Activated naive CD8-positive, alpha-beta T cell treated with anti-CD3 and anti-CD28 coated beads, Interleukin-2, amount 10 ng/mL, durations not matched to agents 7 days and 5 days (primary cell): ENCODE results near the gene FCGBP. TPM values are rescaled to one million over a fixed set of nuclear protein-coding genes. Genes with fewer than 3 reads are reported as not detected.

Experiments used
- ATAC-seq: fragments of 150-1000 bp; cut with Tn5 transposase; one replicate; pipeline ENCODE4 v1.10.0; 2021; ENCODE audit warnings: low read depth, moderate library complexity
- POLR2A ChIA-PET: fragments of 350-600 bp; sonication (Branson Sonifier 250); formaldehyde crosslinking; loops from one replicate; lab custom pipeline; 2021; ENCODE audit warnings: antibody characterized with exemption; lab: Charles Lee
- DNase-seq: peaks from one replicate; pipeline ENCODE4 v3.0.0; 2021
- H3K27ac Mint-ChIP-seq: one replicate; pipeline ENCODE4 v1.8.0; 2022; ENCODE audit warnings: mild to moderate bottlenecking, mixed read lengths
- H3K27me3 Mint-ChIP-seq: one replicate; pipeline ENCODE4 v1.8.0; 2022; ENCODE audit warnings: mild to moderate bottlenecking, moderate library complexity, mixed read lengths
- H3K36me3 Mint-ChIP-seq: one replicate; pipeline ENCODE4 v1.8.0; 2021; ENCODE audit warnings: mild to moderate bottlenecking, mixed read lengths
- H3K4me1 Mint-ChIP-seq: one replicate; pipeline ENCODE4 v1.8.0; 2021; ENCODE audit warnings: mixed read lengths
- H3K4me3 Mint-ChIP-seq: one replicate; pipeline ENCODE4 v1.8.0; 2022; ENCODE audit warnings: mild to moderate bottlenecking, moderate library complexity, mixed read lengths
- H3K9me3 Mint-ChIP-seq: one replicate; pipeline ENCODE4 v1.8.0; 2021; ENCODE audit warnings: mixed read lengths
- total RNA-seq, 2 experiments: library from RNA; stranded (reverse); gene quantifications; one replicate each; pipeline ENCODE4 v1.2.3, GENCODE V29; 2021

The FCGBP gene
- total RNA-seq, 2 experiments from 2014 or later: 13.1 to 14.0 TPM

GRCh38 chr19:39941151-39941550 is 6.7 kb upstream of the FCGBP start:
- H3K27ac Mint-ChIP-seq: peak overlapping the region; percentile 86
- H3K4me1 Mint-ChIP-seq: peaks cover 54% of the 10 kb centered on the region
- ATAC-seq: no peak
- H3K9me3 Mint-ChIP-seq: peaks cover 16% of the 10 kb centered on the region
- POLR2A ChIA-PET: interaction anchor here (1.1 to 6.3 kb wide), 4 partner anchors 11 to 29 kb away, joined by 3 to 80 read pairs (median 10); partner anchors contain the start of gene PSMC4
- H3K4me3 Mint-ChIP-seq: peak overlapping the region; percentile 76
- peak; percentile 47 for DNase-seq
- no peaks in the 10 kb centered on the region for H3K27me3 Mint-ChIP-seq
- peaks cover 26% of the 10 kb centered on the region for H3K36me3 Mint-ChIP-seq

DNA sequence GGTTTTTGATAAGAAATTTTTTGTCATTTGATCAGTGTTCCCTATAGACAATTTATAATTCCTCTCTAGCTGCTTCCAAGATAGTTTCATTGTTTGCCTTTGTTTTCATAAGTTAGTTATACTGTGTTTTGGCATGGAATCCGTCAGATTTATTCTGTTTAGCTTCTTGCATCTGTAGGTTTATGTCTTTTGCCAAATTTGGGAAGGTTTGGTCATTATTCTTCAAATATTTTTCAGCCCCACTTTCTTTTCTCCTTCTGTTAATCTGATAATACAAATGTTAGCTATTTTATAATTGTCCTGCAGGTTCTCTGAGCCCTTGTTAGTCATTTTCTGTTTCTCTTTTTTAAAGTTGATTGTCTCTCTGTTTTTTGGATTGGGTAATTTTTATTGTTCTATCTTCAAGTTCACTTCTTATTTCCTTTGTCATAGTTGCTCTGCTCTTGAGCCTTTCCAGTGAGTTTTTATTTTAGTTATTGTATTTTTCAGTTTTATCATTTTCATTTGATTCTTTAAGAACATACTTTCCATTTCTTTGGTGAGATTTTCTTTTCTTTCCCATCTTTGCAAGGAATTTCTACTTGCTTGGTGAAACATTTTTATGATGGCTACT is 5.9 kb upstream of the FCGBP start:
- Mint-ChIP-seq H3K9me3 (peaks cover 16% of the 10 kb centered on the region), H3K4me3 (peak overlapping the region; percentile 76), H3K27ac (peak overlapping the region; percentile 86), H3K4me1 (peaks cover 60% of the 10 kb centered on the region), H3K36me3 (peaks cover 26% of the 10 kb centered on the region), H3K27me3 (no peaks in the 10 kb centered on the region)
- DNase-seq (no peak), ATAC-seq (no peak)
- POLR2A ChIA-PET: interaction anchor here (0.7 to 6.3 kb wide), 3 partner anchors 18 to 408 kb away, joined by 3 to 80 read pairs (median 5); partner anchors contain the start of genes EID2B and PSMC4

DNA sequence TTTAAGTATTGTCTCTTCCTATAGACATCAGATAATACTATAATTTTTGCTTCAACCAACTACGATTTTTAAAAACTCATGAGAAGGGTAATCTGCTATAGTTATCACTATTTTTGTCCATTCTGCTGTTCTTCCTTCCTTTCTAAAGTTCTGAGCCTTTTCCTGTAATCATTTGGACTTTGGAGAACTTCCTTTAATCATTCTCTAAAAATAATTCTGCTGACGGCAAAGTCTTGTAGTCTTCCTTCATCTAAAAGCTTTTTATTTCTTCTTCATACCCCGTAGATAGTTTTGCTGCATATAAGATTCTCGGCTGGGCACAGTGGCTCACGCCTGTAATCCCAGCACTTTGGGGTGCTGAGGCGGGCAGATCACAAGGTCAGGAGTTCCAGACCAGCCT is 5.1 kb upstream of the FCGBP start:
- H3K36me3 Mint-ChIP-seq: peaks cover 25% of the 10 kb centered on the region
- DNase-seq (no peak), ATAC-seq (no peak)
- POLR2A ChIA-PET: interaction anchor here (6.3 kb wide), 1 partner anchor 31 kb away, joined by 80 read pairs; the partner anchor contains the start of gene PSMC4
- peaks cover 16% of the 10 kb centered on the region for H3K9me3 Mint-ChIP-seq
- H3K27ac Mint-ChIP-seq: no peak overlapping the region
- no peak overlapping the region for H3K4me3 Mint-ChIP-seq
- H3K27me3 Mint-ChIP-seq: no peaks in the 10 kb centered on the region
- peaks cover 63% of the 10 kb centered on the region for H3K4me1 Mint-ChIP-seq

DNA sequence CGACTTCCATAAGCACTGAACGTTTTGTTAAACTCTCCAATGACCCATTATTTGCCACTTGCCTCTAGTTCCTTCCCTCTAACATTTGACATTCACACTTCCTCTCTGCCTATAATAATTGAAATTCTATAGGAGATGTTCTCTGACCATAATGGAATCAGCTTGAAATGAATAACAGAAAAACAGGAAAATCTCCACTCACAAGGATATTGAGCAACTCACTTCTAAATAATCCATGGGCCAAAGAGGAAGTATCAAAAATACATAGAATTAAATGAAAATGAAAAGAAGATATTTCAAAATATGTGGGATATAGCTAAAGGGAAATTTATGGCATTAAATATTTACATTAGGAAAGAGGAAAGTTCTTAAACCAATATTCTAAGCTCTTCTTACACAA is 3.4 kb upstream of the FCGBP start:
- DNase-seq (no peak), ATAC-seq (no peak)
- POLR2A ChIA-PET: interaction anchor here (0.9 to 3.1 kb wide), 3 partner anchors 9 to 32 kb away, joined by 3 to 24 read pairs (median 7); partner anchors contain the start of gene PSMC4
- H3K27me3 Mint-ChIP-seq: no peaks in the 10 kb centered on the region
- peaks cover 16% of the 10 kb centered on the region for H3K9me3 Mint-ChIP-seq
- peaks cover 20% of the 10 kb centered on the region for H3K36me3 Mint-ChIP-seq
- H3K4me3 Mint-ChIP-seq: no peak overlapping the region
- H3K27ac Mint-ChIP-seq: peak overlapping the region; percentile 54
- peaks cover 56% of the 10 kb centered on the region for H3K4me1 Mint-ChIP-seq

DNA sequence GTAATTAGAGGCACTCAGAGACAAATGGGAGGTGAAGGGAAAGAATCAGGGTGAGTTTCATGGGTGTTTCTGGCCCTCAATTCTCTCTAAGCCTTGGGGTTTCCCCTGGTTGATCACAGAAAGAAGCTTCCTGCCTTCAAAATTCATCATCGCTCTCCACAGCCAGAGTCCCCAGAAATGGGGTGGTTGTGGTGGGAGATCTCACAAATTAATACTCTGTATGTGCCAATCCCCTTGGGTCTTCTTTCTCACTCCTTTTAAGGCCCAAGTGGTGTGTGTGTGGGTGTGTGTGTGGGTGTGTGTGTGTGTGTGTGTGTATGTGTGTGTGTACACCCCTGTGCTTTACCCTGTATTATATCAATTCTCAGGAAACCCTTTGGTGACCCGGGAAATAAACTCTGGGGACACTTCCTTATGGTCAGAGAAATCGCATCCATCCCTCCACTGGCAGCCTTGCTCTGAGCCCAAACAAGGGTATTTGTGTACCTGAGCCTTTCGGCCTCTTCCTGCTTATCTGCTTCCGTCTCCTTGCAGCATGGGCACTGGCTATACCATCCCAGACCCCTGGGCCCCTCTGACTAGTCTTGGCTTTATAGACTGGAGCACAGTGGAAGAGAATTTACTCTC is 2.8 kb upstream of the FCGBP start:
- Mint-ChIP-seq H3K27ac (peak overlapping the region; percentile 82), H3K36me3 (peaks cover 20% of the 10 kb centered on the region), H3K9me3 (peaks cover 16% of the 10 kb centered on the region), H3K4me1 (peaks cover 52% of the 10 kb centered on the region), H3K27me3 (no peaks in the 10 kb centered on the region), H3K4me3 (peak overlapping the region; percentile 34)
- POLR2A ChIA-PET: interaction anchor here (0.9 to 3.1 kb wide), 3 partner anchors 9 to 33 kb away, joined by 3 to 24 read pairs (median 7); partner anchors contain the start of gene PSMC4
- DNase-seq: peak; percentile 46
- ATAC-seq: peak; percentile 66

GRCh38 chr19:39936622-39937021 is 2.2 kb upstream of the FCGBP start:
- Mint-ChIP-seq H3K9me3 (peaks cover 16% of the 10 kb centered on the region), H3K27ac (peak overlapping the region; percentile 82), H3K4me3 (peak overlapping the region; percentile 34), H3K4me1 (peaks cover 48% of the 10 kb centered on the region), H3K36me3 (peaks cover 20% of the 10 kb centered on the region), H3K27me3 (no peaks in the 10 kb centered on the region)
- ATAC-seq (no peak), DNase-seq (no peak)
- POLR2A ChIA-PET: interaction anchor here (3.1 kb wide), 1 partner anchor 33 kb away, joined by 24 read pairs; the partner anchor contains the start of gene PSMC4

DNA sequence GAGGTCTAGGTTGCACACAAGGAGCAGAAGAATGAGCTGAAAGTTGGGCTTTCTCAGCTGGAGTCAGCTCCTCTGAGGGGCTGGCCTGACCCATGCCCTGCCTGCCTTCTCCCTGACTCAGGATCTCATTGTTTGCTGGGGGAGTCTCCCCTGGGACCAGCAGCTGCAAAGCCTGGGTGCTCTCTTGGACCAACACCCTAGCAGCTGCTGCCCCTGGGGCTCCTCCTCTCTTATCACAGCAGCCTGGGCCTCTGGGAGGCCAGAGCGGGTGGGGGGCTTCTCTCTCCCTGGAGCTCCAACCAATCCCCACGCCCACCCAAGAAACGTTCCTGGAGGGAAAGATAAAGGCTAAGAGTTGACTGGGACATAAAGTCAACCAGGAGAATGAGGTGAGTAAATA is 1.6 kb upstream of the FCGBP start:
- Mint-ChIP-seq H3K9me3 (peaks cover 16% of the 10 kb centered on the region), H3K27me3 (no peaks in the 10 kb centered on the region), H3K4me1 (peaks cover 42% of the 10 kb centered on the region), H3K4me3 (no peak overlapping the region), H3K36me3 (peaks cover 18% of the 10 kb centered on the region), H3K27ac (peak overlapping the region; percentile 82)
- DNase-seq: no peak
- POLR2A ChIA-PET: interaction anchor here (3.1 kb wide), 1 partner anchor 34 kb away, joined by 24 read pairs; the partner anchor contains the start of gene PSMC4
- ATAC-seq: no peak

DNA sequence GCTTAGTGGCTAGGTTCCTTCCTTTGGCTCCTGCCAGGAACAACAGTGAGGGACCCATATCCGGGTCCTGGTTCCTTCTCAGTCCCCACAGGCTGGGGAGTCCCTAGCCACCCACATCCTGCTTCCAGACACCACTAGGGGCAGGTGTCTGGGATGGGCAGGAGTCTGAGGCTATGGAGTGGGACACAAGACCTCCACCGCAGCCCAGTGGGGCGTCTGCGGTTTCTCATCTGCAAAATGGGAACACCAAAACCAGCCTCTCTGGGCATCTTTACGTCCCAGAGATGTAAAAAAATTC is 879 bp upstream of the FCGBP start:
- peaks cover 12% of the 10 kb centered on the region for H3K9me3 Mint-ChIP-seq
- POLR2A ChIA-PET: interaction anchor here (3.1 kb wide), 1 partner anchor 35 kb away, joined by 24 read pairs; the partner anchor contains the start of gene PSMC4

GRCh38 chr19:39929750-39930149 is 4.7 kb downstream of the FCGBP start:
- Mint-ChIP-seq H3K27me3 (no peaks in the 10 kb centered on the region), H3K36me3 (peaks cover 4% of the 10 kb centered on the region), H3K4me3 (no peak overlapping the region), H3K4me1 (peaks cover 7% of the 10 kb centered on the region), H3K9me3 (peaks cover 3% of the 10 kb centered on the region), H3K27ac (no peak overlapping the region)
- ATAC-seq (no peak), DNase-seq (no peak)
- POLR2A ChIA-PET: interaction anchor here (1.6 kb wide), 1 partner anchor 40 kb away, joined by 3 read pairs; no protein-coding TSS in a partner anchor

More for the DNA sequence above, 879 bp upstream of the FCGBP start:
- H3K4me3 Mint-ChIP-seq: no peak overlapping the region
- DNase-seq: no peak
- ATAC-seq: no peak
- H3K27me3 Mint-ChIP-seq: no peaks in the 10 kb centered on the region
- H3K27ac Mint-ChIP-seq: peak overlapping the region; percentile 82
- H3K36me3 Mint-ChIP-seq: peaks cover 11% of the 10 kb centered on the region
- H3K4me1 Mint-ChIP-seq: peaks cover 35% of the 10 kb centered on the region

- H3K4me3 Mint-ChIP-seq: no peak overlapping the region
Observed at GRCh38 chr19:39928357-39928725, 6.1 kb downstream of the FCGBP start.

GRCh38 chr19:39927524-39928356 is 6.7 kb downstream of the FCGBP start:
- no peak overlapping the region for H3K27ac Mint-ChIP-seq
- H3K36me3 Mint-ChIP-seq: peaks cover 4% of the 10 kb centered on the region
- no peaks in the 10 kb centered on the region for H3K27me3 Mint-ChIP-seq
- H3K4me1 Mint-ChIP-seq: peaks cover 2% of the 10 kb centered on the region
- peak; percentile 19 for DNase-seq
- H3K4me3 Mint-ChIP-seq: no peak overlapping the region
- POLR2A ChIA-PET: interaction anchor here (0.7 to 1.1 kb wide), 2 partner anchors 10 to 43 kb away, joined by 3 read pairs; partner anchors contain the start of gene PSMC4
- H3K9me3 Mint-ChIP-seq: peaks cover 3% of the 10 kb centered on the region
- ATAC-seq: no peak

More at GRCh38 chr19:39928357-39928725, 6.1 kb downstream of the FCGBP start:
- H3K27ac Mint-ChIP-seq: no peak overlapping the region
- POLR2A ChIA-PET: interaction anchor here (1.1 kb wide), 1 partner anchor 9 kb away, joined by 3 read pairs; no protein-coding TSS in a partner anchor
- DNase-seq: no peak
- H3K27me3 Mint-ChIP-seq: no peaks in the 10 kb centered on the region
- H3K4me1 Mint-ChIP-seq: peaks cover 2% of the 10 kb centered on the region
- ATAC-seq: no peak
- H3K9me3 Mint-ChIP-seq: peaks cover 3% of the 10 kb centered on the region
- H3K36me3 Mint-ChIP-seq: peaks cover 4% of the 10 kb centered on the region

GRCh38 chr19:39927076-39927475 is 7.4 kb downstream of the FCGBP start:
- Mint-ChIP-seq H3K4me3 (no peak overlapping the region), H3K36me3 (peaks cover 4% of the 10 kb centered on the region), H3K27ac (no peak overlapping the region), H3K4me1 (peaks cover under 1% of the 10 kb centered on the region), H3K9me3 (peaks cover 3% of the 10 kb centered on the region), H3K27me3 (no peaks in the 10 kb centered on the region)
- no peak for ATAC-seq
- POLR2A ChIA-PET: interaction anchor here (0.7 kb wide), 1 partner anchor 44 kb away, joined by 3 read pairs; the partner anchor contains the start of gene PSMC4
- DNase-seq: peak; percentile 15
